Medulla oblongata (tissue), 1 donor: ENCODE results near the gene LCLAT1.
"Not testable (repeated sequence)": the region's sequence is repeated elsewhere in the genome, so short reads cannot be mapped to it uniquely, and the experiment has no call there.

Experiments
- DNase-seq: peaks from one replicate; pipeline ENCODE4 v3.0.0-alpha.2; 2015; ENCODE audit errors: extremely low spot score

LCLAT1 gene

DNA sequence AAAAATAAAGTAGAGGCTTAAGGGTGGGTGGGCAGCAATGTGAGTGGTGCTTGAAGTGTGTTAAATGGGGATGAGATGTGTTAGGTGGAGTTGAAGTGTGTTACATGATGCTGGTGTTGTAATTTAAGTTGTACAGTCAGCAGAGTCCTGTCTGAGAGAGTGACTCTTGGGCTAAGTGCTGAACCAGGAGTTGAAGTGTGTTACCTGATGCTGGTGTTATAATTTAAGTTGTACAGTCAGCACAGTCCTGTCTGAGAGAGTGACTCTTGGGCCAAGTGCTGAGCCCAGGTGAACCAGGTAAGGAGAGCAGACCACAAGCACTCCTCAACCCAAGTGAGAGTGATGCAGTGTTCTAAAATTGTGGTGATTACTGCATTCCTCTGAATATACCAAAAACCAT, 40.6 kb downstream of the LCLAT1 start:
- no peak for DNase-seq

DNA sequence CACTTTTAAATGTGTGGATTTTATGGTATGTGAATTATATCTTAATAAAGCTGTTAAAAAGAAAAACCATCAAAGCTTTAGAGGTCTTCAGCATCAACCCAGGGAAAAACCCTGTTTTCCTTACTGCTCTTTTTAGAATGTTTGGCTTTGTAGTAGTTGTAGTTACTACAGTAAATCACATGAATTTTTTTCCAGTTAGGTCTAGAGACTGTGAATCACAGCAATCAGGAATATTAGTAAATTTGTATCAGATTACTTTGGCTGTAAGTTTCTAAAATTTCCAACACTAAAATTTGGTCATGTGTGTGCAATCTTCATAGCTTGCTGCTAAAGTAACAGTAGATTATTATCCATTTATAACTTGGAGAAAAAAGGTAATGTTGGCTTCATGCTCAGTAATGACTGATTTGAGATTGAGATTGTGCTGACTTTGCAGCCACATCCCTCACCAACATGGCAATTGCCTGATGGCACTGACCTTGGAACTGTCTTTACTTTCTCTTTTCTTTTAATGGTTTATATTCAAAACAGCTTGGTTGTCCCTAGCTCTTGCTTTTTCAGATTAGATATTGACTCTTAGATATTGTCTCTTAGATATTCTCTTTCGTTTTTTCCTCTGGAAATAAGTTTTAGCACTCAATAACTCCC, 41.1 kb downstream of the LCLAT1 start:
- no peak for DNase-seq

DNA sequence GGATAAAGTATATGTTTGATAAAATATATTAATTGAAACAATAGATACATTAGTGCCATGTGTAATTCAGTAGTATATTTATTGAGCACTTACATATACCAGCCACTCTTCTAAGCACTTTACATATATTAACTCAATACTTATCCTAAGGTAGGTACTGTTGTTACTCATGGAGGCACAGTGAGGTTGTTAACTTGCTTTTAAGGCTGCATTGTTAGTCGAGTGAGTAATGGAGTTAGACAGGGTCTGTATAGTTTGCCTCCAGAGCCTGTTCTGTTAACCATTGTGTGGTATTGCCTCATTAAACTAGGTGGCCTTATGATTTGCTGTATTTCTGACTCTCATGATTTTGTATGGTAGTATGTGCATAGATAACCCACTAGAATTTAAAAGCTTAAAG, 44.2 kb downstream of the LCLAT1 start:
- DNase-seq: no peak

DNA sequence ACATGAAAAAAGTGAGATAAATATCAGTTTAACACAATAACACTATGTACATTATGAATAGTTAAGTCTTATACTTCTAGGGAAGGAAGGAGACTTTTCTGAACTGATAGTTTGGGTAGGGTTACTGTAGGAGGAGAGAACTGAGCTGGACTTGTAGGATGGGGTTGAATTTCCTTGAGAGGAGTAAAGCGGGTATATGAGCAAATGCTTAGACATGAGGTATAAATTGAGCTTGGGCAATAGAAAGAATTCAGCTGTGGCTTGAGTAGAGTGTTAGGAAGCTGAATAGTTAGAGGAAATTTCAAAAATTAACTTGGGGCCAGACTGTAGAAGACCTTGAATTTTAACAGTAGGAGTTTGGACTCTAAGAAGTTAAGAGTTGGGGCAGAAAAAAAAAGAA, 45.1 kb downstream of the LCLAT1 start:
- DNase-seq: no peak

DNA sequence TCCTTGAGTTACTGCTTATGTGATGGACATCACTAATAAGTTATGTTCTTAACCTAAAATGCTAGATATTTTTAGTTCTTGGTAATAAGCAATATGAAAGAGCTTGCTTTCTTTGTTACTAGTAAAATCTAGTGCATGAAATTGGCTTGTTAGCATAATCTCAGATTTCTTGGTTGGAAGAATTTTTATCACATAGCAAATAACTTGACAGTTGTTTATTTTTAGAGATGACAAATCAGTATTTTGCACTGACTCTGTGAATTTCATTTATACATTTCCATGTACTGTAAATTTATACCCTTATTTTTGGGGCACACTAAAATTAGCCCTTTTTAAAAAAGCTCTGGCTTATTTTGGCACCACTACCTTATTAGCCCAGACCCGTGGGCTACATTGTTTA, 45.6 kb downstream of the LCLAT1 start:
- DNase-seq: no peak

DNA sequence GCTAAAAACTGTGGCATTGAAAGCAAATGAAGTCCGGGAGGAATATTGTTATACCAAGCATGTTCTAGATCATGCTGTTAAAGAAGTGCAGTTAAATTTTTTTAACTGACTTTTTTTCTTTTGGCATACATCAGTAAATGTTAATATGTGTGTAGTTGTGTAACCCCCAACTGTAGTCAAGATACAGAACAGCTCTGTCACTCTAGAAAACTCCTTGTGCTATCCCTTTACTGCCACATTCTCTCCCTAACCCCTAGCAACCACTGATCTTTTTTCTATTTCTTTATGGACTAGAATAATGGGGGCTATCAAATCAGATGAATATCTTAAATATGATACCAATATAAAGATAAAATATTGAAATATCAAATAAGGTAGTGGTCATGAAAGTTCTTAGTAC, 46.4 kb downstream of the LCLAT1 start:
- DNase-seq: no peak

DNA sequence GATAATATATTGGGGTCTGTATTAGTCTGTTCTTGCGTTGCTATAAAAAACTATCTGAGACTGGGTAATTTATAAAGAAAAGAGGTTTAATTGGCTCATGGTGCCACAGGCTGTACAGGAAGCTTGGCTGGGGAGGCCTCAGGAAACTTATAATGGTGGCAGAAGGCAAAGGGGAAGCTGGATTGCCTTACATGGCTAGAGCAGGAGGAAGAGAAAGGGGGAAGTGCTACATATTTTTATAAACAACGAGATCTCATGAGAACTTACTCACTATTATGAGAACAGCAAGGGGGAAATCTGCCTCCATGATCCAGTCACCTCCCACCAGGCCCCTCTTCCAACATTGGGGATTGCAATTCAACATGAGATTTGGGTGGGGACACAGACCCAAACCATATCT, 48.9 kb downstream of the LCLAT1 start:
- DNase-seq: not testable (repeated sequence)

DNA sequence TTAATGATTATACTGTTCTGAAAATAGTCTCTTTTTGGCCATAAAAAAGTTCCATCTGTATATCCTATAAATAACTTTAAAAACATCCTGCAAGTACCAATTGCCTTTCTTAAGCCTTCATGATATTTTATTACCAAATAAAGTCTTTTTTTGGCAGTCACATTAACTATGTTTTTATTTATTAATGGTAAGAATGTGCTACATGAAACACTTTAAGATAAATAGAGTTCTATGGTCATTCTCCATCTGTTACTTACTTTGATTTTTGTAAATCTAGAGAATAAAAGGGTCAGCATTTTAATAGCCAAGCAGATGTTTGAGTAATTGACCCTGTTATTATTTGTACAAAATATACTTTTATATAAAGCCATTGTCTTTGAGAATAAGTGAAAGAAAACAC, 52.6 kb downstream of the LCLAT1 start:
- no peak for DNase-seq

DNA sequence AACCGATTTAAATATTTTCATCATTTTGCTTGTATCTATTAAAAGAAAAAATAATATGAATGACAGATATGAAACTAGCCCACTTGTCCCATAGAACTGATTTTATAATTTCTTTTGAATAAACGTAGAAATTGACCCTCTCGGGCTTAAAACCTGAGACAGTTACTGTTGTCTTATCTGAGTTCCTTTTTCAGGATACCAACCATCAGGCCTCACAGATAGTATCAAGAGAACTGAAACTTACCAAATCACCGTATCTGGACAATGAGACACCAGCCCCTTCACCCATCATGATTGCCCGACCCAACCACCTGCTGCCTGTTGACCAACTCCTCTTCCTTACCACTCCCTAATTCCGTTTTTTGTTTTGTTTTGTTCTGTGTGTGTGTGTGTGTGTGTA, 53.7 kb downstream of the LCLAT1 start:
- DNase-seq: no peak

DNA sequence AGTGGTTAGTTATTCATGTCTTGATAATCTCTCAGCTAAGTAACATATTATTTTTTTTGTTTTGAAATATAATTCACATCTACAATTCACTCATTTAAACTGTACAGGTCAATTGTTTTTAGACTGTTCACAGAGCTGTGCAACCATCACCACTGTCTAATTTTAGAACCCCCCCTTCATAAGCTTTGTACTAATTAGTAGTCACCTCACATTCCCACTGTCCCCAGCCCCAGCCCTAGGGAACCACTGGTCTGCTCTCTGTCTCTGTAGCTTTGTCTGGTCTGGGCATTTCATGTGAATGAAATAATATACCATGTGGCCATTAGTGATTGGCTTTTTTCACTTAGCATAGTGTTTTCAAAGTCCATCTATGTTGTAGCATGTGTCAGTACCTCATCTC, 55.3 kb downstream of the LCLAT1 start:
- no peak for DNase-seq

DNA sequence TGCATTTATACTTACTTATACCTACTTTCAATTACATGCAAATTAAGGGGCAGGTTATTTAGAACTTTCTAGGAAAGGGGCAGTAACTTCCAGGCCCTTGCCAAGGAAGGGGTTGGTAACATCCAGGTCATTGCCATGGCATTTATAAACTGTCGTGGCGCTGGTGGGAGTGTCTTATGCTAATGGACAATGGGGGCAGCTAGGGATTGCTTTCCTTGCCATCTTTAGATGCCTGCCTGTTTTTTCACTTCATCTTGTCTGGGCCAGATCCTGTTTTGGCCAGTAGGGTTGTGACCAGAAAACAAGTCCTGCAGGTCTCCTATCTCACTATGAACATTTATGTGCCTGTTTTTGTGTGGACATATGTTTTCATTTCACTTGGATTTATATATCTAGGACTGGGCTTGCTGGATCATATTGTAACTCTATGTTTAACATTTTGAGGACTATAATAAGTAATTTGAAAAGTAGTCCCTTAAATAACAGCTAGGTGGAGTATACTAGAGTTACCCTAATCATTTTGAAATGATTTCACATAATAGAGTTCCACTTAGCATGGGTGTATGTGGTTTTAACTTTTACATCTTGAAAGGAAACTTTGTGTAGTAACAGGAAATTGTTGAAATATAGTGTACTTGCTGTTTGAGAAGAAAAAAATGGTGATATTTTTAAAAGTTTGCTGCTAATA, 56.1 kb downstream of the LCLAT1 start:
- no peak for DNase-seq

DNA sequence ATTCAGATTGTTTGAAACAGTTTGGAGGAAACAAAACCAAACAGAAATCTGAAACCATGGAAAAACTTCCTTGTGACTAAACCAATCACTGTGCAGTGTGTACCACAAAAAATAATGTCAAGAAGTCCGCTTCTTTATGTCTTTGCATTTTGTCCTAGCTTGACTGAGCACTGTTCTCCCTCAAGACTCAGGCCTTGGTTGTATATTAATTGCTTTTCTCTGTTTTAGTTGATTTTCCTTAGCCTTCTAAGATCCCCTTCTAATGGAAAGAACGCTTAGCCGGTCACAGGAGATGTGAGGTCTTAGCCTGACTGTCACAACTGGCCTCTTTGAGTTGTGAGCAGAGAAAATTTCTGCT, 56.6 kb downstream of the LCLAT1 start:
- no peak for DNase-seq

DNA sequence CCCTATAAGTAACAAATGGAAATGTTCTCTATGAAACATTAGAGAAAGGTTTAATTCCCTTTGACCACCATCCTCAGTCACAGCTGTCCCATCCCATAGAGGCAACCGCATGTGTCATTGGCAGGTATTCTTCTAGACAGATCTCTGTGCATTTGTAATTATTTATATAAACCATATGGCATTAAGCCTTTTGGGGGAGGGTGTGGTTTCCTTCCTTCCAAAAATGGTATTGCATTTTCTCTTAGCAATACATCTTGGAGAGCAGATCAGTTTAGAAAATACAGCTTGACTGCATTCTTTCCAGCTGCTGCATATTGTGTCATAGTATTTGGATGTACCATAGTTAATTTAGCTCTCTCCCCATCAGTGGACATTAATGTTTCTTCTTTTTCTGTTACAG, 57.7 kb downstream of the LCLAT1 start:
- DNase-seq: no peak

DNA sequence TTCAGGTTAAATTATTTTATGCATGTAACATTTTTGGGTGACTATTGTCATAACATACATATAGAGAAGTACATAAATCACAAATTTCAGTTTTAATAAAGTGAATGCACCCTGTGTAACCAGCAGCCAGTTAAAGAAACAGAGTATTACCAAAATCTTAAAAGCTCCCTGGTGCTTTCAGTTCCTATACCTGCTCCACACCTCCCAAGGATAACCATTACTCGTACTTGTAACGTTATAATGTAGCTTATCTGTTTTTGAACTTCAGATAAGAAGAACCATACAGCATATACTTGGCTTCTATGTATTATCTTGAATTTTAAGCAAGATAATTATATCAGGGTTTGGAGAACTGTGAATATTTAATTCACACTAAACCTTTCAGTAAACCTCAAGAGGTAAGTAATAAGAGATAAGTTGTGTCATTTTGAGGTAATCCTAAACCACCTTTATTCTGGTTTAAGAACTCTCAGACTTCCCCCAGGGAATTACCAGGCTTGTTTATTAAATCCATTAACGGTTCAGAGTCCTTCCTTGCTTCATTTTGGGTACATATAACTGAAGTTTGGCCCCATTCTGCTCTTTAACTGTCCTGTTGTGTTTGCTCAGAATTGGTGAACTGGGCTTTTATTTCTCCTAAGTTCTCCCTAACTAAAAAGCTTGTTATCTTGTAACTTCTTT, 58.6 kb downstream of the LCLAT1 start:
- DNase-seq: no peak

DNA sequence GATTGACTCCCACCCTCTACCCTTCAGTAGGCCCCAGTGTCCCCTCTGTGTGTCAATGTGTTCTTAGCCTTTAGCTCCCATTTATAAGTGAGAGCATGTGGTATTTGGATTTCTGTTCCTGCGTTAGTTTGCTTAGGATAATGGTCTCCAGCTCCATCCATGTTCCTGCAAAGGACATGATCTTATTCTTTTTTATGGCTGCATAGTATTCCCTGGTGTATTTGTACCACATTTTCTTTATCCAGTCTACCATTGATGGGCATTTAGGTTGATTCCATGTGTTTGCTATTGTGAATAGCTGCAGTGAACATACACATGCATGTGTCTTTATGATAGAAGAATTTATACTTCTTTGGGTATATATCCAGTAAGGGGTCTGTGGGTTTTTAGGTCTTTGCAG, 60.4 kb downstream of the LCLAT1 start:
- not testable (repeated sequence) for DNase-seq

DNA sequence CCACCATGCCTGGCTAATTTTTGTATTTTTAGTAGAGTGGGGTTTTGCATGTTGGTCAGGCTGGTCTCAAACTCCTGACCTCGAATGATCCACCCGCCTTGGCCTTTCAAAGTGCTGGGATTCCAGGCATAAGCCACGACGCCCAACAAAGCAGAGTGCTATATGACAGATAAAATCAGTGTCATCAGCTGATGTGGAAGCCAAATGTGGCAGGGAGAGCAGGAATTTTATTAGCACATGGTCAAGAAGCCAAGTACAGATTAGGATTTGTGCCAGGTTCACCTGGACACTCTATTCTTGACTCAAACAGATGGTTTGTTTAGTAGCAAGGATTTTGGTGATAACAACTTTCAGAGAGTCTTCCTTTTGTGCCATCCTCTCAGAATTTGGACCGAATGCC, 62.7 kb downstream of the LCLAT1 start:
- DNase-seq: no peak

DNA sequence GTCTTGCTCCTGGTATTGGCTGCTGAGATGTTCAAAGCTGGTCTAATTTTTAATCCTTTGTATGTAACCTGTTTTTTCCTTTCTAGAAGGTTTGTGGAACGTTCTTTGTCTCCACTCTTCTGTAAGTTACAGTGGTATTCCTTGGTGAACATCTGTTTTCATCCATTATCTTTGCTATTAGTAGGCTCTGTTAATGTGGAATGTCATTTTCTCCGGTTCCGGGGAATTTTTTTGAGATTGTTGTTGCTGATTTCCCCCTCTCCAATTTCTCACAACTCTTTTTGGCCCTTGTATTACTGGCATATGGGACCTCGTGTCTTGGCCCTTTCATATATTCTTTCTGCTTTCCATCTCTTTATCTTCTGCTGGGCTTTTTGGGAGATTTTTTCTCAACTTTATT, 63.4 kb downstream of the LCLAT1 start:
- DNase-seq: no peak

DNA sequence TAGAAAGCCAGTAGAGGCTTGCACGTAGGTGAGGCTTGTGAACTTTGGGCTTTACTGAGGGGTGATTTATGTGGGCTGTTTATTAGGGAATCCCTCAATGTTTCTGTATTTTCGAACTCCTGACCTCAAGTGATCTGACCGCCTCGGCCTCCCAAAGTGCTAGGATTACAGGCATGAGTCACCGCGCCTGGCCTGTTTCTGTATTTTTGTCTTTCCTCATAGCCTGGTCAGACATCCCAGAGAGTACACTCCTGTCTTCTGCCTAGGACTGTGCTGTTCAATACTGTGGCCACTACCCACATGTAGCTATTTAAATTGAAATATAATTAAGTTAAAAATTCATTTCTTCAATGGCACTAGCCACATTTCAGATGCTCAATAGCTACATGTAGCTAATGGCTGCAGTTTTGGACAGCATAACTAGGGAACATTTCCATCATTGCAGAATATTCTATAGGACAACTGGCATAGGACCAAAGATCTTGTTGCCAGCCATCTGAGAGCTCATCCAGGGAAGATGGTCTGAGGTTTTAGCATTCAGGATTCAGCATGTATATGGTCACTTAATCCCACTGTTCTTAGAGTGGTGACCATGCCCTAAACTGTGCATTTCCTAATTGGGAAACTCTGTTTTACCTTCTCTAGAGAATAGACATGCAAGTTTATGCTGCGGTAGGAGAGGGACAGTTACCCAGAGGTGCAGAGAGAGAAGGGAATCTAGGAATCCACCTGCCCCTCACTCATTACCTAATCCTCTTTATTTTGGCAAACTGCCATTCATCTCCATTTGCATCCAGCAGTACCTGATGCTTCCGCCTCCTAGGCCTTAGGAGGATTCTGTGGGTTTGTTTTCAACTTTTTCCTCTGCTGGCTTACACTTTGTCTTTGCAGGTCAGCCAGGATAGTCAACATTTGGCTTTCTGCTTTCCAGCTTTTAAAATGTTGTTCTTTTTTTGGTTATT, 64.4 kb downstream of the LCLAT1 start:
- DNase-seq: no peak

DNA sequence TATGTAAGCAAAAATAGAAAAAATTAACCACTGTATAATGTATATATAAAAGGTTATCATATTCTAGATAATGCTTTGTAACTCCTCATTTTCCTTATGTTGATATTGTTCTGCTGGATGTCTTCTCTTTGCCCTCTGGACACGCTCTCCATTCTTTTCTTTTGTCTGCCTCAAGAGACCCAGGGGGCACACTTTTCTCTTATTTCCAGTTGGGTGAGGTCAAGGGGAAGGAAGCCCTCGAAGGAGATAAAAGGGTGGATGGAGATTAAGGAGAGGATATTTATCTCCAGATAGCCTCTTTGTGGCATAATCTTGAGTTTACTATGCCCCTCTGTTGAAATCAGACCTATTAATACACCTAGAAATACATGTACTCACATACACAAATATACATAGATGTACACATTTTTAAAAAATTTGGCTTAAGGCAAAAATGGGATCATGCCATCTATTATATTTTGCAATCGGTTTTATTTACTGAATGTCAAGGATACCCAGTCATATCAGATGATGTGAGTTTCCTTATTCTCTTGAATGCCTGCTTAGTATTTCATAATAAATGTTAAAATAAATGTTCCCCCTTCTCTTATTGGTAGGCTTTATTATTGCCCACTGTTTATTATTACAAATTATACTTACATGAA, 65.3 kb downstream of the LCLAT1 start:
- no peak for DNase-seq

DNA sequence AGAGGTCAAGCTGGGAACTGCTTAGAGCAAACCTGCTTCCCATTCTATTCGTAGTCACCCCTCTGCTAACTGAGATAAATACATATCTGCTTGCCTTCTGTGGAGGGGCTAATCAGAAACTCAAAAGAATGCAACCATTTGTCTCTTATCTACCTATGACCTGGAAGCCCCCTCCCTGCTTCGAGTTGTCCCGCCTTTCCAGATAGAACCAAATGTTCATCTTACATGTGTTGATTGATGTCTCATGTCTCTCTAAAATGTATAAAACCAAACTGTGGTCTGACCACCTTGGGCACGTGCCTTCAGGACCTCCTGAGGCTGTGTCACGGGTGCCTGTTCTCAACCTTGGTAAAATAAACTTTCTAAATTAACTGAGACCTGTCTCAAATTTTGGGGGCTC, 66.6 kb downstream of the LCLAT1 start:
- not testable (repeated sequence) for DNase-seq

DNA sequence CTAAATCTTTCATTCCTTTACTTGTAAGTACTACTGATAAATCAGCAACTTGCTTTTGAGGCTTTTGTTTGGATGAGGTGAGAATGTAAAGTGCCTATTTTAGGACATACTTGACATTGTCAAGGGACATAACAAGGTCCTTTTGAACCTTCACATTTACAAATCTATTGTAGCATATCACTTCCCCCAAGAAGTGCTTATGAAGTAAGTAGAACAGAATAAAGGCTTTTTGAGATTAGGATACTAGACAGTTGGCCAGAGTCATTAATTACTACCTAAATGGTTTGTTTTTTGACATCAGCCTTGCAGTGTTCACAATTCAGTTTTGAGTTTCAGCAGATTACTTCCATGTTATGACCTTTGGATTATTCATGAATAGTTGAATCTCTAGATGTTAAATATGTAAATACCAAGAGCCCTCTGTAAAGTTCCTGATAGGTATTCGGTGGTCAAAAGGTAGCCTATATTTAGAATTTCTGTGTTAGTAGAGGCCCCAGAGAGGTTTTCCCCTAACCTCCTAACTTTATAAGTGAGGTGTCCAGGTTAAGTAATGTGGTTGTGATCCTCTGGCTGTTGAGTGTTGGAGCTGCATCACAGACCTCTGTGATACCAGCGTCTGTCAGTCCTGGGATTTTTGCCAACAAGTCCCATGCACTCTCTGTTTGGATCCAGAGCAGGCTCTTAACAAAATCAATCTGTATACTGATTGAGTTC, 67.2 kb downstream of the LCLAT1 start:
- DNase-seq: peak; percentile 13
